ENCODE measurements around the gene COMMD1. TPM values are rescaled to one million over a fixed set of nuclear protein-coding genes. Genes with fewer than 3 reads are reported as not detected.

COMMD1 gene
- total RNA-seq, 1 donor from 2014 or later = 30.5 TPM

- Mint-ChIP-seq H3K4me3 (no peak overlapping the region), H3K27me3 (ENCODE audit: low read depth) (no peaks in the 10 kb centered on the region), H3K27ac (ENCODE audit: unreplicated experiment) (no peak overlapping the region), H3K9me3 (peaks cover 7% of the 10 kb centered on the region), H3K4me1 (no peaks in the 10 kb centered on the region), H3K36me3 (ENCODE audit: low read depth) (peaks cover 5% of the 10 kb centered on the region)
- no peak for TF ChIP-seq CTCF (conservative IDR thresholded peaks at IDR 0.05)
- no peak for DNase-seq (ENCODE audit: low read depth, low spot score)
Measured at GRCh38 chr2:62042944-62043343, 137.5 kb downstream of the COMMD1 start.

GRCh38 chr2:62045017-62045543, 139.6 kb downstream of the COMMD1 start:
- Mint-ChIP-seq H3K27me3 (ENCODE audit: low read depth) (no peaks in the 10 kb centered on the region), H3K36me3 (ENCODE audit: low read depth) (peaks cover 5% of the 10 kb centered on the region), H3K4me3 (no peak overlapping the region), H3K9me3 (peaks cover 7% of the 10 kb centered on the region), H3K27ac (ENCODE audit: unreplicated experiment) (no peak overlapping the region), H3K4me1 (peaks cover 7% of the 10 kb centered on the region)
- no peak for TF ChIP-seq CTCF (conservative IDR thresholded peaks at IDR 0.05)
- no peak for DNase-seq (ENCODE audit: low read depth, low spot score)

- TF ChIP-seq CTCF (conservative IDR thresholded peaks at IDR 0.05) = no peak
- no peak overlapping the region for H3K4me3 Mint-ChIP-seq
- DNase-seq (ENCODE audit: low read depth, low spot score) = no peak
- peaks cover 5% of the 10 kb centered on the region for H3K36me3 Mint-ChIP-seq (ENCODE audit: low read depth)
- H3K27ac Mint-ChIP-seq (ENCODE audit: unreplicated experiment) = no peak overlapping the region
- H3K4me1 Mint-ChIP-seq = peaks cover 14% of the 10 kb centered on the region
- no peaks in the 10 kb centered on the region for H3K27me3 Mint-ChIP-seq (ENCODE audit: low read depth)
- peaks cover 7% of the 10 kb centered on the region for H3K9me3 Mint-ChIP-seq
Measured at GRCh38 chr2:62046141-62046540, 140.7 kb downstream of the COMMD1 start.

GRCh38 chr2:62050456-62051045, 145.1 kb downstream of the COMMD1 start:
- H3K4me1 Mint-ChIP-seq = peaks cover 22% of the 10 kb centered on the region
- H3K27me3 Mint-ChIP-seq (ENCODE audit: low read depth) = no peaks in the 10 kb centered on the region
- H3K36me3 Mint-ChIP-seq (ENCODE audit: low read depth) = no peaks in the 10 kb centered on the region
- no peak for DNase-seq (ENCODE audit: low read depth, low spot score)
- TF ChIP-seq CTCF (conservative IDR thresholded peaks at IDR 0.05) = no peak
- no peak overlapping the region for H3K27ac Mint-ChIP-seq (ENCODE audit: unreplicated experiment)
- H3K4me3 Mint-ChIP-seq = no peak overlapping the region
- no peaks in the 10 kb centered on the region for H3K9me3 Mint-ChIP-seq

GRCh38 chr2:62054029-62054791, 148.7 kb downstream of the COMMD1 start:
- no peak overlapping the region for H3K27ac Mint-ChIP-seq (ENCODE audit: unreplicated experiment)
- no peaks in the 10 kb centered on the region for H3K9me3 Mint-ChIP-seq
- H3K27me3 Mint-ChIP-seq (ENCODE audit: low read depth) = no peaks in the 10 kb centered on the region
- no peak overlapping the region for H3K4me3 Mint-ChIP-seq
- DNase-seq (ENCODE audit: low read depth, low spot score) = no peak
- H3K36me3 Mint-ChIP-seq (ENCODE audit: low read depth) = no peaks in the 10 kb centered on the region
- peaks cover 25% of the 10 kb centered on the region for H3K4me1 Mint-ChIP-seq
- TF ChIP-seq CTCF (conservative IDR thresholded peaks at IDR 0.05) = no peak

All from neural crest cell (in vitro differentiated cells).